ENCODE measurements around the gene FSIP1. TPM values are rescaled to one million over a fixed set of nuclear protein-coding genes. Genes with fewer than 3 reads are reported as not detected.

Gene FSIP1
- total RNA-seq, 1 donor from 2014 or later = 0.96 TPM

DNA sequence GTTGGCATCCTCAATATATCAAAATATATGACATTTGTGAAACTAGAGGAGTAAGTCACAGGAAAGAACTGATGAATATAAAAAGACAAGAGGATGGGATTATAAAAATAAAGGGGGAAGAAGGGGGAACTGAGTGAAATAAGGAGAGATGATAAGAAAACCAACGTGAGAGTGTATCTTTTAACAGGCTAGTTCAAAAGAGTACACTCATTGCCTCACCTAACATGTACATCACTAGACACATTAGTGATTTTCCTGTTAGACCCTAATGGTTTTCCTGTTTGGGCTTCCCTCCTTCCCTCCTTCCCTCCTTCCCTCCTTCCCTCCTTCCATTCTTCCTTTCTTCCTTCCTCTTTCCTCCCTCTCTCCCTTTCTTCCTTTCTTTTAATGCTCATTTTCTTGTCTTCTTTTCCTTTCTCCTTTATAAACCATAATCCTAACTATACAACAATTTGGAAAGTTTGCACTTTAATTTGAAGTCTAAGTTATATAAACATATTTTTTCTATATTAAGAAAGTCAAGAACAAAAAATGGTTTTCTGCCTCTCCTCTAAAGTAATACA is 35.8 kb downstream of the FSIP1 start:
- intact Hi-C loops (cut with DNase I) = no loop called here
- TF ChIP-seq, protein P1, sequence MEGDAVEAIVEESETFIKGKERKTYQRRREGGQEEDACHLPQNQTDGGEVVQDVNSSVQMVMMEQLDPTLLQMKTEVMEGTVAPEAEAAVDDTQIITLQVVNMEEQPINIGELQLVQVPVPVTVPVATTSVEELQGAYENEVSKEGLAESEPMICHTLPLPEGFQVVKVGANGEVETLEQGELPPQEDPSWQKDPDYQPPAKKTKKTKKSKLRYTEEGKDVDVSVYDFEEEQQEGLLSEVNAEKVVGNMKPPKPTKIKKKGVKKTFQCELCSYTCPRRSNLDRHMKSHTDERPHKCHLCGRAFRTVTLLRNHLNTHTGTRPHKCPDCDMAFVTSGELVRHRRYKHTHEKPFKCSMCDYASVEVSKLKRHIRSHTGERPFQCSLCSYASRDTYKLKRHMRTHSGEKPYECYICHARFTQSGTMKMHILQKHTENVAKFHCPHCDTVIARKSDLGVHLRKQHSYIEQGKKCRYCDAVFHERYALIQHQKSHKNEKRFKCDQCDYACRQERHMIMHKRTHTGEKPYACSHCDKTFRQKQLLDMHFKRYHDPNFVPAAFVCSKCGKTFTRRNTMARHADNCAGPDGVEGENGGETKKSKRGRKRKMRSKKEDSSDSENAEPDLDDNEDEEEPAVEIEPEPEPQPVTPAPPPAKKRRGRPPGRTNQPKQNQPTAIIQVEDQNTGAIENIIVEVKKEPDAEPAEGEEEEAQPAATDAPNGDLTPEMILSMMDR (IDR thresholded peaks at IDR 0.05) = no peak
- no peak for ATAC-seq

DNA sequence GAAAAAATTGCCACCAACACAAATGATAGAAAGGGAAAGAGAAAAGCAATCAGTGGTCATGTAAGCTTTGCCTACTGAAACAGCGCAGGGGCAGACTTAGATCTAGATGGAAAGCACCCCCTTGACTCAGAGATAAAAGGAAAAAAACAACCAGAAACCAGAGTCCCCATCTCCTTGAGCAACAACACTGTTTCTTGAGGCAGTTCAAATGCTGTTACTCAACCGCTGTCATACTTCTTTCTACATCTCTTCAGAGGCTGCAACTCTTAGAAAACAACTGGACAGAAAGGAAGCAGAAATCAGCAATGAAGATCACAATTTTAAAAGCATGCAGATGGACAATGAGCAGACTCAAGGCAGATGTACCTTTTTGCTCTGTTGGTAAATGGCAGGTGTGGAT is 36.5 kb downstream of the FSIP1 start:
- Histone ChIP-seq H3K36me3 (no peaks in the 10 kb centered on the region), H3K27me3 (no peaks in the 10 kb centered on the region), H3K9me3 (no peaks in the 10 kb centered on the region), H3K4me1 (no peaks in the 10 kb centered on the region), H3K4me3 (no peak overlapping the region), H3K27ac (no peak overlapping the region)
- intact Hi-C loops (cut with DNase I) = no loop called here
- TF ChIP-seq, protein P1 (IDR thresholded peaks at IDR 0.05) = no peak
- DNase-seq (no peak), ATAC-seq (no peak)

More for the DNA sequence above, 35.8 kb downstream of the FSIP1 start:
- Histone ChIP-seq H3K9me3 (no peaks in the 10 kb centered on the region), H3K27me3 (no peaks in the 10 kb centered on the region), H3K4me3 (no peak overlapping the region), H3K36me3 (no peaks in the 10 kb centered on the region), H3K4me1 (no peaks in the 10 kb centered on the region), H3K27ac (no peak overlapping the region)
- DNase-seq = no peak

DNA sequence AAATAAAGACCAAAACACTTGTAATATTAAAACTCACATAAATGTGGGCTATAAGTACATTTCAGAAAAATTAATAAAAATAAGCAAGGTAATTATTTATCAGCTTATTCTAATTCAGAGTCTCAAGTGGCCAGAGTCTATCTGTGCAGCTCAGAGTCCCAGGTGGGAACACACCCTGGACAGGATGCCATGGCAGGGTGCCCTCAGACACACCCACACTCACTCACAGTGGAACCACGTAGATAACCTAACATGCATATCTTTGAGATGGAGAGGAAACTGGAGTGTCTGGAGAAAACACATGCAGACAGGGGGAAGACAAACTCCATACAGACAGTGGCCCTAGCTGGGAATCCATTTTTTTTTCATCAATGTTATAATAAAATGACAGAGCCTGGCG is 37.2 kb downstream of the FSIP1 start:
- ATAC-seq (no peak), DNase-seq (no peak)
- intact Hi-C loops (cut with DNase I) = no loop called here
- TF ChIP-seq, protein P1 (IDR thresholded peaks at IDR 0.05) = no peak
- Histone ChIP-seq H3K27me3 (no peaks in the 10 kb centered on the region), H3K4me1 (no peaks in the 10 kb centered on the region), H3K4me3 (no peak overlapping the region), H3K9me3 (no peaks in the 10 kb centered on the region), H3K27ac (no peak overlapping the region), H3K36me3 (no peaks in the 10 kb centered on the region)

DNA sequence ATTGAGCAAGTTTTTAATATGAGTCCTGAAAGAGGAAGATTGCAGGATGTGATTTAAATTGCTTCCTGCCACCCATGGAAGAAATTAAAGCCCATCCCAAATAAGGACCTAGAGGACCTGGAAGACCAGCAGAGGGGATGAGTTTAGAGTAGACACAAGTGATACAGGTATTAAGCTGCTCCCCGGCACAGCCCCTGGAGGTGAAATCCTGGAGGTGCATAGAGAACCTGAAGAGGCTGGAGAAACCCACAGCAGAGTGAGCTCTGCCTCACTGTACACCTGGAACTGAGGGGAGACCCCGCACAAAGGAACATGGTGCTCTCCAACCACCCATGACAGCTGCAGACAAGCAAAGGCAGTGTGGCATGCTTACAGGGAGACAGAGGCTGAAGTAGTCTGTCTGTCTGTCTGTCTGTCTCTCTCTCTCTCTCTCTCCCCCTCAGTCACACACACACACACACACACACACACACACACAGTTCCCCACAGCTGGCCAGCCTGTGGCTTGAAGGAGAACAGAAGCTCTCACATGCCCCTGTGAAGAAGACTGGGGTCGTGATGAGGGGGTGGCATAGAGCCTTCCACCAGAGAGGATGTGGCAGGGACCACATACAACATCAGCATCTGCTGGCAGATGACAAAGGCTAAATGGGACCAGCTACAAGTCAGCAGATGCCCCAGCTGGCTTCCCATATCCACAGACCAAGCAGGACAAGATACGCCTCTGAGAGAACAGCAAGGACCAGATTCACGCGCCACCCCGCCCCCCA is 38.1 kb downstream of the FSIP1 start:
- H3K4me1 ChIP-seq = no peaks in the 10 kb centered on the region
- DNase-seq = no peak
- H3K27me3 ChIP-seq = no peaks in the 10 kb centered on the region
- intact Hi-C loops (cut with DNase I) = no loop called here
- H3K27ac ChIP-seq = no peak overlapping the region
- H3K4me3 ChIP-seq = no peak overlapping the region
- no peaks in the 10 kb centered on the region for H3K36me3 ChIP-seq
- TF ChIP-seq, protein P1 (IDR thresholded peaks at IDR 0.05) = no peak
- no peak for ATAC-seq
- H3K9me3 ChIP-seq = no peaks in the 10 kb centered on the region

DNA sequence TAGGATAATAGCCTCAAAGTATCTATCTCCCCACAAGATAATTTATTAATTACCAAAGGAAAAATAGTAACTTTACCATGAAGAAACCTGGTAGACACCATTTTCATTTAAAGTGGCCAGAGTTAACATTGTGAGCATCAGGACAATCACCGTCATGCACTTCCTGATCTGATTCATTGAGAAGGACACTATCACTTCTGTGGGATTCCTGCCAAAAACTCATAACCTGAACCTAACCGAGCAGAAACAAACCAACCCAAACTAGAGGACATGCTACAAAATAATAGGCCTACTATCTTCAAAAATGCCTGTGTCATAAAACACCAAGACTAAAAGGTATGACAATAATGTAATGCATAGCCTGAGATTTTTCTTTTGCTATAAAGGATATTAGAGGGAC is 39.0 kb downstream of the FSIP1 start:
- H3K4me1 ChIP-seq = no peaks in the 10 kb centered on the region
- no peaks in the 10 kb centered on the region for H3K9me3 ChIP-seq
- TF ChIP-seq, protein P1 (IDR thresholded peaks at IDR 0.05) = no peak
- ATAC-seq = no peak
- DNase-seq = no peak
- no peak overlapping the region for H3K27ac ChIP-seq
- intact Hi-C loops (cut with DNase I) = no loop called here
- no peaks in the 10 kb centered on the region for H3K36me3 ChIP-seq
- H3K4me3 ChIP-seq = no peak overlapping the region
- H3K27me3 ChIP-seq = no peaks in the 10 kb centered on the region

Data from upper lobe of right lung (tissue), 1 donor.